Pancreas (tissue), 10 donors: ENCODE data around the gene SCLY. TPM values are rescaled to one million over a fixed set of nuclear protein-coding genes. Genes with fewer than 3 reads are reported as not detected.

Source experiments
- ATAC-seq, 4 donors: fragments of 200-7000 bp; cut with Tn5 transposase; one replicate each; pipeline versions ENCODE4 v1.8.0 to v1.9.1; 2020; ENCODE audit warnings: mild to moderate bottlenecking in 4 of 4, moderate library complexity in 4 of 4
- DNase-seq, 6 donors: peaks; one replicate each; pipeline ENCODE4 v3.0.0-alpha.2; 2020
- FAIRE-seq: peaks from 2 replicates; lab custom pipeline; 2012; peaks lifted over from hg19 to GRCh38; lab: Jason Lieb, UNC
- H3K27ac ChIP-seq, 4 donors: fragments of 200-600 bp; sonication (generic); 1 replicate in 3 of 4; 2 replicates in 1 of 4; pipeline versions ENCODE4 v1.5.0 to v1.8.0; 2020
- H3K27me3 ChIP-seq, 4 donors: fragments of 200-600 bp; one replicate each; pipeline ENCODE4 v1.8.0; 2021
- H3K36me3 ChIP-seq, 3 donors: fragments of 200-600 bp; sonication (generic) in 1 of 3; one replicate each; pipeline versions ENCODE4 v1.5.0 to v1.8.0; 2020 to 2021
- H3K4me1 ChIP-seq, 3 donors: fragments of 200-600 bp; one replicate each; pipeline ENCODE4 v1.8.0; 2021
- H3K4me3 ChIP-seq, 4 donors: fragments of 200-600 bp; sonication (generic) in 2 of 4; one replicate each; pipeline versions ENCODE4 v1.5.0 to v1.8.0; 2020 to 2021
- H3K9me3 ChIP-seq, 4 donors: fragments of 200-600 bp; one replicate each; pipeline ENCODE4 v1.8.0; 2021
- CTCF ChIP-seq, 4 donors: fragments of 200-600 bp; sonication (generic) in 3 of 4; IDR thresholded peaks; one replicate each; pipeline versions ENCODE4 v1.5.0 to v1.8.0; 2021; ENCODE audit warnings: antibody characterized with exemption in 4 of 4
- WGBS, 2 donors: extraction: QIAGEN DNeasy Blood & Tissue Kit; methylation state at CpG; one replicate each; pipeline ENCODE4 v1.1.7; 2013; 5-methylcytosine and 5-hydroxymethylcytosine counted together
- intact Hi-C, 3 donors: fragments of 100-400 bp; cut with DNase I; formaldehyde crosslinking; loops; one replicate each; pipeline versions ENCODE4 v1.11.1 to v1.14.2; 2022
- polyA plus RNA-seq, 2 donors: library from polyadenylated mRNA; stranded (reverse); fragments of 200-250 nt; gene quantifications; one replicate each; pipeline ENCODE4 v1.2.3, GENCODE V29; 2013
- total RNA-seq, 6 donors: library from RNA; stranded (reverse); fragmentation: NEBNext Ultra II Directional in 4 of 6; extraction: Animal tissue kit (Norgen Biotek cat#: 25700) in 4 of 6; gene quantifications; one replicate each; pipeline versions ENCODE4 v1.2.1 to v1.2.4, GENCODE V29; 2021 to 2023
- donor health status: healthy with polysubstance abuse.
- donor health status: DM: no; HTN: no; CAD: no; lungs with moderate emphysema.
- donor health status: DM: no; HTN: no; CAD: no.
- donor health status: control.
- donor health status: control.
- donor health status: Bipolar disorder and iron deficiency.
- donor health status: DM: yes; HTN: yes; CAD: no.
- donor health status: DM: no; HTN: no; CAD: no.
- donor health status: DM: no; HTN: no; CAD: no.
- donor health status: DM: yes; HTN: yes; CAD: no.

Gene SCLY
- total and polyA plus RNA-seq, 8 donors, result 13.8 to 33.5 (median 22.3) TPM

- H3K4me3 ChIP-seq, result no peak overlapping the region
- intact Hi-C loops, result no loop called here
- no peaks in the 10 kb centered on the region for H3K4me1 ChIP-seq
- FAIRE-seq (no peak), DNase-seq (no peak), ATAC-seq (no peak)
- no peaks in the 10 kb centered on the region for H3K27me3 ChIP-seq
- no peaks in the 10 kb centered on the region for H3K36me3 ChIP-seq
- no peak overlapping the region for H3K27ac ChIP-seq
- WGBS, 2 donors, result 88% methylated on average over 4 to 5 of the region's 5 CpGs
- TF ChIP-seq CTCF (IDR thresholded peaks at IDR 0.05), result no peak
- no peaks in the 10 kb centered on the region for H3K9me3 ChIP-seq
These were observed 83.5 kb downstream of the SCLY start for GRCh38 chr2:238144262-238144661.

- whole genome bisulfite sequencing, 2 donors, result 81 to 89% methylated on average over 12 of the region's 12 CpGs
- intact Hi-C loops, result no loop called here
- no peak for TF ChIP-seq CTCF (IDR thresholded peaks at IDR 0.05)
- H3K36me3 ChIP-seq, result no peaks in the 10 kb centered on the region
- FAIRE-seq, result no peak
- H3K4me3 ChIP-seq, result no peak overlapping the region
- DNase-seq, result no peak
- no peak for ATAC-seq
- no peaks in the 10 kb centered on the region for H3K27me3 ChIP-seq
- H3K9me3 ChIP-seq, result no peaks in the 10 kb centered on the region
- H3K27ac ChIP-seq, result no peak overlapping the region
- no peaks in the 10 kb centered on the region for H3K4me1 ChIP-seq
These were observed 84.2 kb downstream of the SCLY start for GRCh38 chr2:238145046-238145445.

- no peak for DNase-seq
- no peak overlapping the region for H3K27ac ChIP-seq
- H3K27me3 ChIP-seq, result no peaks in the 10 kb centered on the region
- intact Hi-C loops, result no loop called here
- no peak for TF ChIP-seq CTCF (IDR thresholded peaks at IDR 0.05)
- no peaks in the 10 kb centered on the region for H3K9me3 ChIP-seq
- no peaks in the 10 kb centered on the region for H3K4me1 ChIP-seq
- no peak for ATAC-seq
- H3K4me3 ChIP-seq, result no peak overlapping the region
- WGBS, 2 donors, result 75 to 77% methylated on average over 11 to 12 of the region's 12 CpGs
- FAIRE-seq, result no peak
- H3K36me3 ChIP-seq, result no peaks in the 10 kb centered on the region
These were observed 85.0 kb downstream of the SCLY start for GRCh38 chr2:238145851-238146250.

- Histone ChIP-seq H3K27me3 (no peaks in the 10 kb centered on the region), H3K36me3 (no peaks in the 10 kb centered on the region), H3K27ac (no peak overlapping the region), H3K9me3 (no peaks in the 10 kb centered on the region), H3K4me3 (no peak overlapping the region), H3K4me1 (no peaks in the 10 kb centered on the region)
- intact Hi-C loops, result no loop called here
- no peak for FAIRE-seq
- 87% methylated on average over 13 of the region's 13 CpGs for WGBS, 2 donors
- TF ChIP-seq CTCF (IDR thresholded peaks at IDR 0.05), result no peak
- ATAC-seq, result no peak
- peak in 1 of 6 donors; percentile 47 for DNase-seq
These were observed 86.2 kb downstream of the SCLY start for GRCh38 chr2:238146884-238147544.

GRCh38 chr2:238148981-238149380, 88.2 kb downstream of the SCLY start:
- H3K4me3 ChIP-seq, result no peak overlapping the region
- H3K4me1 ChIP-seq, result no peaks in the 10 kb centered on the region
- H3K36me3 ChIP-seq, result no peaks in the 10 kb centered on the region
- TF ChIP-seq CTCF (IDR thresholded peaks at IDR 0.05), result no peak
- DNase-seq, result peak in 1 of 6 donors; percentile 65
- no peak for ATAC-seq
- intact Hi-C loops, result no loop called here
- whole genome bisulfite sequencing, 2 donors, result 88 to 90% methylated on average over 13 to 15 of the region's 15 CpGs
- H3K27me3 ChIP-seq, result no peaks in the 10 kb centered on the region
- FAIRE-seq, result no peak
- no peak overlapping the region for H3K27ac ChIP-seq
- no peaks in the 10 kb centered on the region for H3K9me3 ChIP-seq
